Fibroblast of pulmonary artery (primary cell): ENCODE results near the gene PLCE1.

Experiments
- DNase-seq: peaks from one replicate; pipeline ENCODE4 v3.0.0-alpha.2; 2010; ENCODE audit warnings: low read depth
- H3K4me3 ChIP-seq: replicated peaks from 2 replicates; pipeline ENCODE4 v1.5.1; 2011; ENCODE audit warnings: low read depth, mild to moderate bottlenecking, control low read depth, low read length, moderate library complexity
- CTCF ChIP-seq: IDR thresholded peaks from 2 replicates; pipeline ENCODE4 v1.5.1; 2011; ENCODE audit warnings: mild to moderate bottlenecking, control low read depth, low read length, inconsistent platforms; ENCODE audit errors: missing control alignments

Gene PLCE1

DNA sequence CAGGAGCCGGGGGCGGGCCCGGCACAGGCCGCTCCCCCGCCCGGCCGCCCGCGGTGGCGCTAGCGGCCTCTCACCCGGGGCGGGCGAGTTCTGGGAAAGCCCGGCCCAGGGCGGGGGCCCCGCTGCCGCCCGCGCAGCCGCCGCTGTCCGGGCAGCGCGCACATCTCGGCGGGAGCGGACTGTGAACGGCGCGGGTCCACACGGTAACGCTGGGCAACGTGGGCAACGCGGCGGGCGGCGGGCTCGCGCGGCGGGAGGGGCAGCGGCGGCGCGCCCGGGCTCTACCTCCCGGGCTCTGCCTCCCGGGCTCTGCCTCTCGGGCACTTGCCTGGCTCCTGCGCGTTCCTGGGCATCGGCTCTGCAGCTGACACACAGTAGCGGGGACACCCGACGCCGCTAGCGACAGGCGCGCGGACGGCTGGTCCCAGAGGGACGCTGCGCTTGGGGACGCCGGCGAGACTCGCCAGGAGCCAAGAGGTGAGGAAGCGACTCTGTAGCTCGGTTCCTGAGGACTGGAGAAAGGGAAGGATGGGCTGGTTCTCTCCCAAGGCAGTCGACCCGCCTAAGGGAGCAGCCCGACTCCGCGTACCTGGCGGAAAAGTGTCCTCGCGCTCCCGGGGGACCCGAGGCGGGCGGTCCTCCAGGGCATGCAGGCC, at the start of gene PLCE1:
Gene PLCE1 (plus strand): TSS at position 150 of the 656 bp plus-strand sequence. CDS start 37,116 bp downstream, outside the sequence.
- peak within 1 kb of the TSS; percentile 63 for H3K4me3 ChIP-seq
- peak; percentile 26 for DNase-seq
- TF ChIP-seq CTCF: no peak

DNA sequence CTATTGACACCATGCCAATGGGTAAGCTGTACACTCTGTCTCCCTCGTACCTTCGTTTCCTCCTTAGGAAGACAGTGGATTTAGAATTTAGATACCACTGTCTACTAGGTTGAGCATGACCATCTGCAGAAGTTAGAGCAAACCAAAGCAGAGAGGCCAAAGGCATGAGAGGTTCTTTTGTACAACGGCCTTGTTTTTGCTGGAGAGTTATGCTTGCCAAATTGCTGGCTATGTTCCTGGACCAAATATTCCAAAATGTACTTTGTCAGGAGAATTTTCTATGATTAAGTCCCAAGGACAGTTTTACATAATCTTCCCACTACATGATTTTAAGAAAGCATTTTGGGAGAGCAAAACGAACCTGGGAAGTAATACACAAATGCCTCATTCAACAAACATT, 47.9 kb upstream of the PLCE1 start:
- TF ChIP-seq CTCF: no peak
- no peak for DNase-seq

GRCh38 chr10:93947055-93947454, 46.7 kb upstream of the PLCE1 start:
- no peak overlapping the region for H3K4me3 ChIP-seq
- peak; percentile 57 for DNase-seq
- TF ChIP-seq CTCF: no peak

More for the DNA sequence above, 47.9 kb upstream of the PLCE1 start:
- H3K4me3 ChIP-seq: no peak overlapping the region

GRCh38 chr10:93947524-93947923, 46.2 kb upstream of the PLCE1 start:
- TF ChIP-seq CTCF: no peak
- H3K4me3 ChIP-seq: no peak overlapping the region
- peak; percentile 10 for DNase-seq

- TF ChIP-seq CTCF: no peak
- DNase-seq: no peak
- no peak overlapping the region for H3K4me3 ChIP-seq
Measured at GRCh38 chr10:93951905-93952304, 41.8 kb upstream of the PLCE1 start.

DNA sequence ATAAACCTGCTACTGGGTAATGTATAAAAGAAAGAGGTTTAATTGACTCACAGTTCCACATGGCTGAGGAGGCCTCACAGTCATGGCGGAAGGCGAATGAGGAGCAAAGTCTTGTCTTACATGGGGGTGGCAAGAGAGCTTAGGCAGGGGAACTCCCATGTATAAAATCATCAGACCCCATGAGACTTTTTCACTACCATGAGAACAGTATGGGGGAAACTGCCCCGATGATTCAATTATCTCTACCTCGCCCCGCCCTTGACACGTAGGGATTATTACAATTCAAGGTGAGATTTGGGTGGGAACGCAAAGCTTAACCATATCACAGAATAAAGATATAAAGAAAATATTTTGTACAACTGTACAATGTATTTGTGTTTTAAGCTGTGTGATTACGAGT, 39.4 kb upstream of the PLCE1 start:
- no peak for TF ChIP-seq CTCF
- H3K4me3 ChIP-seq: no peak overlapping the region
- no peak for DNase-seq
